MCF 10A (cell line): ENCODE data around the gene AVPI1. TPM values are rescaled to one million over a fixed set of nuclear protein-coding genes. Genes with fewer than 3 reads are reported as not detected.
"Not testable (repeated sequence)": the region's sequence is repeated elsewhere in the genome, so short reads cannot be mapped to it uniquely, and the experiment has no call there.

Experiments used
- BruUV-seq: library from RNA; stranded (reverse); fragments of 400-500 nt; replicated peaks from 2 replicates; lab custom pipeline; 2021; lab: Mats Ljungman, UMichigan
- CTCF ChIA-PET: fragments of 300-600 bp; sonication (Branson Sonifier 250); formaldehyde crosslinking; extraction: SDS; loops from one replicate; lab custom pipeline; 2021; ENCODE audit warnings: antibody characterized with exemption, inconsistent platforms; lab: Yijun Ruan, JAX
- POLR2A ChIA-PET: fragments of 300-600, 350-650 bp; sonication (Branson Sonifier 250); formaldehyde crosslinking; extraction: SDS; loops from one replicate; lab custom pipeline; 2020; ENCODE audit warnings: antibody characterized with exemption, inconsistent platforms; lab: Yijun Ruan, JAX
- DNase-seq: peaks from one replicate; pipeline ENCODE4 v3.0.0-alpha.2; 2018; ENCODE audit not compliant: unreplicated experiment
- H3K27ac Mint-ChIP-seq: one replicate; pipeline ENCODE4 v1.8.0; 2022; ENCODE audit warnings: mild to moderate bottlenecking, low read depth, mixed read lengths; ENCODE audit not compliant: unreplicated experiment
- H3K27me3 Mint-ChIP-seq: one replicate; pipeline ENCODE4 v1.8.0; 2022; ENCODE audit warnings: mixed read lengths; ENCODE audit not compliant: insufficient read depth, unreplicated experiment
- H3K36me3 Mint-ChIP-seq: one replicate; pipeline ENCODE4 v1.8.0; 2022; ENCODE audit warnings: mild to moderate bottlenecking, moderate library complexity, mixed read lengths; ENCODE audit not compliant: insufficient read depth, unreplicated experiment
- H3K4me1 Mint-ChIP-seq: one replicate; pipeline ENCODE4 v1.8.0; 2022; ENCODE audit warnings: mixed read lengths; ENCODE audit not compliant: insufficient read depth, unreplicated experiment
- H3K4me3 Mint-ChIP-seq: one replicate; pipeline ENCODE4 v1.8.0; 2022; ENCODE audit warnings: mild to moderate bottlenecking, moderate library complexity, mixed read lengths; ENCODE audit not compliant: unreplicated experiment
- H3K9me3 Mint-ChIP-seq: one replicate; pipeline ENCODE4 v1.8.0; 2022; ENCODE audit warnings: mixed read lengths; ENCODE audit not compliant: unreplicated experiment
- CTCF ChIP-seq: fragments of 200-600 bp; IDR thresholded peaks from one replicate; pipeline ENCODE4 v1.8.0; 2022; ENCODE audit warnings: antibody characterized with exemption, mild to moderate bottlenecking; ENCODE audit not compliant: unreplicated experiment
- intact Hi-C: fragments of 100-400 bp; cut with micrococcal nuclease; formaldehyde crosslinking; loops from 2 replicates; pipeline ENCODE4 v1.14.1; 2022
- total RNA-seq: library from RNA; stranded (reverse); gene quantifications from 2 replicates; pipeline ENCODE4 v1.2.3, GENCODE V29; 2022

Gene AVPI1
- total RNA-seq, 1 experiment from 2014 or later, result 305 TPM

DNA sequence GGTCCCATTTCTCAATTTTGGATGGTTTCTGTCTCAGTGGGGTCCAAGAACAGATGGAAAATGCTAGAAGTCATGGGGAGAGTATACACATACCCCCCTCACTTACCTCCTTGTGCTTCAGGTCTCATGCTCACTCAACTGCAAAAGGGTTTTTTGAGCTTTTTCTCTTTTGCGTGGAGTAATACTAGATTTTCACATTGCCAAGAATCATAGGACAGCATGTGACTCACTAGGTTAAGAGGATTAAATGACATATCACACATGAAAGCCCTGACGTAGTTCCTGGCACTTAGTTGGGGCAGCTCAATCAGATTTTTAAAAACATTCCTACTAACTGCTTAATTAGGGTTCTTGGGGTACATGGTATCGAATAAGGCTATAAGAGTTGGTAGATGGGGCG lies 42.1 kb downstream of the AVPI1 start:
- no peak for TF ChIP-seq CTCF
- peaks cover 29% of the 10 kb centered on the region for H3K4me1 Mint-ChIP-seq
- no peaks in the 10 kb centered on the region for H3K27me3 Mint-ChIP-seq
- no TSS peak for BruUV-seq
- ChIA-PET CTCF (no interaction called here), POLR2A (interaction anchor here (0.9 to 1.5 kb wide), 5 partner anchors 30 to 240 kb away, joined by 3 to 4 read pairs (median 4); partner anchors contain the start of gene AVPI1)
- H3K27ac Mint-ChIP-seq, result no peak overlapping the region
- H3K4me3 Mint-ChIP-seq, result no peak overlapping the region
- H3K36me3 Mint-ChIP-seq, result peaks cover 46% of the 10 kb centered on the region
- DNase-seq, result no peak
- intact Hi-C loops, result loop anchor here (5.0 kb wide), 1 partner anchor 42 kb away; the partner anchor contains the start of gene AVPI1
- H3K9me3 Mint-ChIP-seq, result no peaks in the 10 kb centered on the region

- H3K4me1 Mint-ChIP-seq, result peaks cover 21% of the 10 kb centered on the region
- H3K4me3 Mint-ChIP-seq, result peak overlapping the region; percentile 87
- DNase-seq, result no peak
- H3K27ac Mint-ChIP-seq, result peak overlapping the region; percentile 71
- no peaks in the 10 kb centered on the region for H3K27me3 Mint-ChIP-seq
- H3K36me3 Mint-ChIP-seq, result peaks cover 42% of the 10 kb centered on the region
- ChIA-PET POLR2A (interaction anchor here (1.5 to 3.9 kb wide), 3 partner anchors 6 to 32 kb away, joined by 4 to 53 read pairs (median 22); no protein-coding TSS in a partner anchor), CTCF (interaction anchor here (0.5 to 1.3 kb wide), 4 partner anchors 8 to 50 kb away, joined by 3 read pairs; no protein-coding TSS in a partner anchor)
- H3K9me3 Mint-ChIP-seq, result no peaks in the 10 kb centered on the region
- no peak for TF ChIP-seq CTCF
- TSS peak; percentile 2 for BruUV-seq
- intact Hi-C loops, result loop anchor here (5.0 kb wide), 1 partner anchor 44 kb away; the partner anchor contains the start of gene AVPI1
Observed at GRCh38 chr10:97643441-97643985, 43.5 kb downstream of the AVPI1 start.

DNA sequence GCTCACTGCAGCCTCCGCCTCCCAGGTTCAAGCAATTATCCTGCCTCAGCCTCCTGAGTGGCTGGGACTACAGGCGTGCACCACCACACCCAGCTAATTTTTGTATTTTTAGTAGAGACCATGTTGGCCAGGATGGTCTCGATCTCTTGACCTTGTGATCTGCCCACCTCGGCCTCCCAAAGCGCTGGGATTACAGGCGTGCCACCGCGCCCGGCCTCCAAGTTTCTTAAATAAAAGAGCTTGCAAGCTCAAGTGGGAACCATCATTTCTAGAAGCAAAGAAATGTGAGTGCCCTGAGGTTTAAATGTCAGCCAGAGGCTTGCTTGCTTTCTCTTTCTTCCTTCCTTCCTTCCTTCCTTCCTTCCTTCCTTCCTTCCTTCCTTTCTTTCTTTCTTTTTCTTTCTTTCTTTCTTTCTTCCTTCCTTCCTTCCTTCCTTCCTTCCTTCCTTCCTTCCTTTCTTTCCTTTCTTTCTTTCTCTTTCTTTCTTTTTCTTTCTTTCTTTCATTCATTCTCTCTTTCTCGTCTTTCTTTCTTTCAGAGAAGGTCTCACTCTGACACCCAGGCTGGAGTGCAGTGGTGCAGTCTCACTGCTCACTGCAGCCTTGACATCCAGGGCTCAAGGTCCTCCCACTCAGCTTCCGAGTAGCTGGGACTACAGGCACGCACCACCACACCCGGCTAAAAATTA lies 44.4 kb downstream of the AVPI1 start:
- peak overlapping the region; percentile 87 for H3K4me3 Mint-ChIP-seq
- H3K27ac Mint-ChIP-seq, result peak overlapping the region; percentile 71
- H3K4me1 Mint-ChIP-seq, result peaks cover 20% of the 10 kb centered on the region
- H3K9me3 Mint-ChIP-seq, BruUV-seq, H3K27me3 Mint-ChIP-seq, DNase-seq: not testable (repeated sequence)
- H3K36me3 Mint-ChIP-seq, result peaks cover 34% of the 10 kb centered on the region
- ChIA-PET CTCF (interaction anchor here (0.5 to 1.6 kb wide), 8 partner anchors 18 to 75 kb away, joined by 3 to 5 read pairs (median 3); no protein-coding TSS in a partner anchor), POLR2A (interaction anchor here (0.7 to 3.9 kb wide), 15 partner anchors 7 to 195 kb away, joined by 3 to 57 read pairs (median 9); partner anchors contain the start of genes ANKRD2, AVPI1, MARVELD1 and UBTD1)
- intact Hi-C loops, result loop anchor here (5.0 kb wide), 1 partner anchor 45 kb away; the partner anchor contains the start of gene AVPI1

DNA sequence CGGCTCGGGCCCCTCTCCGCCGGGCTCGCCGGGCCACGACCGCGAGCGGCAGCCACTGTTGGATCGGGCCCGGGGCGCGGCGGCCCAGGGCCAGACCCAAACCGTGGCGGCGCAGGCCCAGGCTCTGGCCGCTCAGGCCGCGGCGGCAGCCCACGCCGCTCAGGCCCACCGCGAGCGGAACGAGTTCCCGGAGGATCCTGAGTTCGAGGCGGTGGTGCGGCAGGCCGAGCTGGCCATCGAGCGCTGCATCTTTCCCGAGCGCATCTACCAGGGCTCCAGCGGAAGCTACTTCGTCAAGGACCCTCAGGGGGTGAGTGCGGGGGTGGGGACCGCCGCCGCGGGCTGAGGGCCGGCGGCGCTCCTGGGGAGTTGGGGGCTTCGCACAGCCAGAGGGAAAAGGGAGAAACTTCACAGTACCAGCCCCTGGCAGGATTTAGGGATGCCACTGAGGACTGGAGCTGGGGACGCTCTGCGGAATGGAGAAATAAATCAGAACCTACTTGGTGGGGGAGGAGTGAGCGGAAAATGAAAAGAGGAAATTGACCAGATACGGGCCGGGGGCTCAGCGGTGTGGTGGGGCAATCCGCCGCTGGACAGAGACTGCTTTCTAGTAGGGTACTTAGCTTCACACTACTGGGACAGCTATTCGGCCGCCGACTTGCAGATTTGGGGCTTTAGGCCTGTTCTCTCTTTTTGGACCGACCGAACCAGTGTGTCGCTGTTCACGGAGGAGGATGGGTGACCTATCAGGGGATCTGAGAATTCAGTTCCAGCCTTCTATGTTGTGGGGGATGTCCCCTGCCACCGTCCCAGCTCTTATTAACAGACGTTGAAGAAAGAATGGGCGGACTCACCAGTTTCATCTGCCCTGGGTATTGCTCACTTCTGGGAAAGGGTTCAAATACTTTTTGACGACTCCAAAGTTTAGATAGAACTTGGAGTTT lies 45.9 kb downstream of the AVPI1 start:
- peaks cover 15% of the 10 kb centered on the region for H3K4me1 Mint-ChIP-seq
- intact Hi-C loops, result loop anchor here (5.0 kb wide), 1 partner anchor 46 kb away; the partner anchor contains the start of gene AVPI1
- H3K36me3 Mint-ChIP-seq, result peaks cover 23% of the 10 kb centered on the region
- ChIA-PET CTCF (interaction anchor here (0.6 to 1.6 kb wide), 4 partner anchors 10 to 177 kb away, joined by 3 to 5 read pairs (median 4); no protein-coding TSS in a partner anchor), POLR2A (interaction anchor here (0.5 to 3.9 kb wide), 48 partner anchors 9 to 308 kb away, joined by 3 to 57 read pairs (median 4); partner anchors contain the start of genes ANKRD2, AVPI1, MARVELD1 and UBTD1)
- no peaks in the 10 kb centered on the region for H3K9me3 Mint-ChIP-seq
- DNase-seq, result peak; percentile 34
- TSS peak; percentile 57 for BruUV-seq
- H3K27me3 Mint-ChIP-seq, result no peaks in the 10 kb centered on the region
- TF ChIP-seq CTCF, result no peak
- peak overlapping the region; percentile 87 for H3K4me3 Mint-ChIP-seq
- peak overlapping the region; percentile 10 for H3K27ac Mint-ChIP-seq
